ENCODE data around the gene SYS1. TPM values are rescaled to one million over a fixed set of nuclear protein-coding genes. Genes with fewer than 3 reads are reported as not detected.

Gene SYS1
- total RNA-seq, 1 experiment from 2014 or later = 45.5 TPM

GRCh38 chr20:45329497-45330319, 33.2 kb upstream of the SYS1 start:
- H3K27me3 Mint-ChIP-seq (ENCODE audit: unreplicated experiment) = no peaks in the 10 kb centered on the region
- TF ChIP-seq CTCF (IDR thresholded peaks at IDR 0.05; ENCODE audit: unreplicated experiment) = no peak
- no peaks in the 10 kb centered on the region for H3K9me3 Mint-ChIP-seq (ENCODE audit: low read depth, unreplicated experiment)
- CTCF ChIA-PET = interaction anchor here (1.0 kb wide), 1 partner anchor 44 kb away, joined by 3 read pairs; no protein-coding TSS in a partner anchor
- intact Hi-C loops (cut with micrococcal nuclease; ENCODE audit: unreplicated experiment) = no loop called here
- H3K4me1 Mint-ChIP-seq (ENCODE audit: low read depth, unreplicated experiment) = peaks cover 25% of the 10 kb centered on the region
- H3K36me3 Mint-ChIP-seq (ENCODE audit: insufficient read depth, unreplicated experiment) = peaks cover 86% of the 10 kb centered on the region
- no peak overlapping the region for H3K4me3 Mint-ChIP-seq (ENCODE audit: low read depth, unreplicated experiment)
- peak overlapping the region; percentile 19 for H3K27ac Mint-ChIP-seq (ENCODE audit: unreplicated experiment)
- BruUV-seq (replicated peaks) = no TSS peak
- DNase-seq = peak; percentile 76

- H3K9me3 Mint-ChIP-seq (ENCODE audit: low read depth, unreplicated experiment) = no peaks in the 10 kb centered on the region
- no peaks in the 10 kb centered on the region for H3K27me3 Mint-ChIP-seq (ENCODE audit: unreplicated experiment)
- no peak for TF ChIP-seq CTCF (IDR thresholded peaks at IDR 0.05; ENCODE audit: unreplicated experiment)
- BruUV-seq (replicated peaks) = no TSS peak
- intact Hi-C loops (cut with micrococcal nuclease; ENCODE audit: unreplicated experiment) = no loop called here
- H3K4me1 Mint-ChIP-seq (ENCODE audit: low read depth, unreplicated experiment) = peaks cover 25% of the 10 kb centered on the region
- CTCF ChIA-PET = no interaction called here
- DNase-seq = no peak
- no peak overlapping the region for H3K4me3 Mint-ChIP-seq (ENCODE audit: low read depth, unreplicated experiment)
- peak overlapping the region; percentile 14 for H3K27ac Mint-ChIP-seq (ENCODE audit: unreplicated experiment)
- H3K36me3 Mint-ChIP-seq (ENCODE audit: insufficient read depth, unreplicated experiment) = peaks cover 86% of the 10 kb centered on the region
Observed at GRCh38 chr20:45330476-45330875, 32.5 kb upstream of the SYS1 start.

GRCh38 chr20:45336530-45337366, 26.2 kb upstream of the SYS1 start:
- DNase-seq = no peak
- BruUV-seq (replicated peaks) = no TSS peak
- peak overlapping the region; percentile 99 for H3K27ac Mint-ChIP-seq (ENCODE audit: unreplicated experiment)
- peaks cover 63% of the 10 kb centered on the region for H3K4me1 Mint-ChIP-seq (ENCODE audit: low read depth, unreplicated experiment)
- H3K4me3 Mint-ChIP-seq (ENCODE audit: low read depth, unreplicated experiment) = peak overlapping the region; percentile 45
- intact Hi-C loops (cut with micrococcal nuclease; ENCODE audit: unreplicated experiment) = no loop called here
- no peak for TF ChIP-seq CTCF (IDR thresholded peaks at IDR 0.05; ENCODE audit: unreplicated experiment)
- peaks cover 89% of the 10 kb centered on the region for H3K36me3 Mint-ChIP-seq (ENCODE audit: insufficient read depth, unreplicated experiment)
- no peaks in the 10 kb centered on the region for H3K9me3 Mint-ChIP-seq (ENCODE audit: low read depth, unreplicated experiment)
- CTCF ChIA-PET = interaction anchor here (0.5 to 1.9 kb wide), 10 partner anchors 9 to 820 kb away, joined by 3 to 9 read pairs (median 5); partner anchors contain the start of genes PIGT and SYS1
- H3K27me3 Mint-ChIP-seq (ENCODE audit: unreplicated experiment) = no peaks in the 10 kb centered on the region

GRCh38 chr20:45337367-45338120, 25.4 kb upstream of the SYS1 start:
- no peak for TF ChIP-seq CTCF (IDR thresholded peaks at IDR 0.05; ENCODE audit: unreplicated experiment)
- CTCF ChIA-PET = interaction anchor here (0.5 to 1.9 kb wide), 11 partner anchors 8 to 434 kb away, joined by 3 to 9 read pairs (median 4); partner anchors contain the start of genes PIGT and SYS1
- intact Hi-C loops (cut with micrococcal nuclease; ENCODE audit: unreplicated experiment) = no loop called here
- Mint-ChIP-seq H3K36me3 (ENCODE audit: insufficient read depth, unreplicated experiment) (peaks cover 90% of the 10 kb centered on the region), H3K27ac (ENCODE audit: unreplicated experiment) (peak overlapping the region; percentile 99), H3K4me1 (ENCODE audit: low read depth, unreplicated experiment) (peaks cover 71% of the 10 kb centered on the region), H3K27me3 (ENCODE audit: unreplicated experiment) (no peaks in the 10 kb centered on the region), H3K9me3 (ENCODE audit: low read depth, unreplicated experiment) (no peaks in the 10 kb centered on the region), H3K4me3 (ENCODE audit: low read depth, unreplicated experiment) (peak overlapping the region; percentile 45)
- no TSS peak for BruUV-seq (replicated peaks)
- DNase-seq = peak; percentile 71
